ENCODE results near the gene APOA1.

GRCh38 chr11:116843661-116844060, 6.2 kb upstream of the APOA1 start:
- TF ChIP-seq POLR2A (IDR thresholded peaks at IDR 0.05; ENCODE audit: extremely low read depth, insufficient read length) (no peak), CTCF (IDR thresholded peaks at IDR 0.05; ENCODE audit: low read depth, low read length) (no peak), MYC (IDR thresholded peaks at IDR 0.05; ENCODE audit: low read depth, low read length) (no peak)
